Measurements from ENCODE around the gene GGT6.

The GGT6 gene

GRCh38 chr17:4536742-4537411, 23.5 kb downstream of the GGT6 start:
- DNase-seq, result no peak

GRCh38 chr17:4536259-4536741, 24.1 kb downstream of the GGT6 start:
- no peak for DNase-seq

GRCh38 chr17:4535667-4536258, 24.6 kb downstream of the GGT6 start:
- DNase-seq, result no peak

DNA sequence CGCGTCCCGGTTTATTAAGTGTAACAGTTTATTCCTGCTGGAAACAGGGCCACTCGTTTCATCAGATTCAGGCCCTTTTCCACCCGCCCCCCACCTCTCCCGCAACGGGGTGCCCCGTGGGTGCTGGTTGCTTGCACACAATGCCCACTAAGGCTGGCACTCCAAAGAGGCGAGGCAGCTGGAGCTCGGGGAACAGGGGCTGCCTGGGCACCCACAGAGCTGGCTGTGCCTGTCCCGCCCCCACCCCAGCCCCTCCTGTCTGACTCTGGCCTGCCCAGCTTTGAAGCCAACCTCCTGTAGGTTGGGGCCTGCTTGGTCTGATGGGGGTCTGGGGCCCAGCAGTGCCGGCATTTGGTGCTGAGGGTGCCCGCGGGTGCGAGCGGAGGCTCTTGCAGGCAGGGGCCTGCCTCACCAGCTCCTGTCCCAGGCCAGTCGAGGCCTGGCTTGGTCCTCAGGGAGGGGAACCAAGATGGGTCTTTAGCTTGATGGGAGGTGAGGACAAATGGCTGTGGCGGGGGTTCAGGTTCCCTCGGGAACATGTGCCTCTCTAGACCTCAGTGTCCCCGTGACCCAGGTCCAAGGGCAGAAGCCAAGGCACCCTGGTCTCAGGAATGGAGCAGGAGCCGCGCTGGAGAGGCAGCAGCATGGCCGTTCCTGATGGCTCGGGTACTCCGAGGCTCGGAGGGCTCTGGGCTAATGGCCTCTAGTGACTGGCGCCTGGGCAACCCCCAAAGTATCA, 25.3 kb downstream of the GGT6 start:
- DNase-seq, result no peak

DNA sequence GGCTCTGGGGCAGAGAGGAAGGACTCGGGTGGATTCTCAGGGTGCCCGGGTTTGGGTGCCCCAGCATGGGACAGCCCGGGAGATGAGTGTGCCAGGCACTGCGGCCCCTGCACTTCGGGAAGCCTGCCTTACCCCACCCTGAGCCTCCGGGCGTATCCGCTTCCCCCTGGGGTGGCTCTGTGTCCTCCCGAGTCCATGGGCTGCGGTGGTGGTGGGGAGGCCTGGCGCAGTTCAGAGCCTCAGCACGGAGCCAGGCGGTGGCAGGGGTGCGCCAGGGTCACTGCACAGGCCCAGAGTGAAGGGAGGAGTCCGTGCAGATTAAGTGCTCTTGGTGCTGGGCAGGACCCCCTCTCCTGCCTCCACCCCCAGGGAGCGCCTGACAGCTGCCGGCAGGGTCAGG, 25.9 kb downstream of the GGT6 start:
- DNase-seq, result no peak

DNA sequence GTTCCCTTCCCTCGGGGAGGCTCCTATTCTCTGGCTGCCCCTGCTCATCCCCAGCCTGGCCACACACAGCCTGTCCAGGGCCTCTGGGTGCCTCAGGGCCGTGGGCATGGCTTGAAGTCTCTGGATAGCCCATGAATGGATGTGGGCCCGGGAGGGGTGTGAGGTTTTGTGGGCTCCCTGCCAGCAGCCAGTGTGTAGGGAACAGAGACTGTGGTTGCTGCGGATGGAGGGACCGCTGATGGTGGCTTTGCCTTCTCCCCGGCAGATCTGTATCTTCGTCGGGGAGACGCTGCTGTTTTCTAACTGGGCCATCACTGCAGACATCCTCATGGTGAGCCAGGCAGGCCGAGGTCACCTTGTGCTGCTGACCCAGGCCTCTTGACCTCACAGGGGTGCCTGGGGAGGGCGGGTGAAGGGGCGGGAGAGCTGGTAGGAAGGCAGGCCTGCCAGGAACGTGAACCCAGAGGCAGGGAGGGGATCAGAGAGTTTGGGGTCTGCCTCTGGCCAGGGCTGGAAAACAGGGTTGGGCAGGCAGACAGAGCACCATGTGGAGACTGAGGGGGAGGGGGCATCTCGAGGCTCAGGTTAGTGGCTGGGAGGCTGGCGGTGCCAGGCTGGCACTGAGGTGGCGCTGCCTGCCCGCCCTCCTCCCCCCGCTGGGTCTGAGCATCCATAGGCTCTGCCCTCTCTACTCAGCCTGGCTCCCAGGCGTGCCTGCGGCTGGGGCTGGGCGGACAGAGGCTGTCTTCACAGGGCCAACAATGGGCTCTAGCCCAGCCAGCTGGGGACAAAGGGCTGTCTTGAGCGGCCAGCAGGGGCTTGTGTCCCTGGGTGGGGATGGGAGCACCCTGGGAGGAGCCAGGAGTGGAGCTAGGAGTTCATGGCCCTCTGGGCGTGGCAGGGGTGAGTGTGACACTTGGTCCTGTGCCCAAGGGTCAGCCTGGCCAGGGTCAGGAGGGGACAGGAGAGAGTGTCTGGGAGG, 26.6 kb downstream of the GGT6 start:
- no peak for DNase-seq

- DNase-seq, result no peak
These were observed 27.4 kb downstream of the GGT6 start for GRCh38 chr17:4532860-4533522.

GRCh38 chr17:4531988-4532736, 28.2 kb downstream of the GGT6 start:
- no peak for DNase-seq

DNA sequence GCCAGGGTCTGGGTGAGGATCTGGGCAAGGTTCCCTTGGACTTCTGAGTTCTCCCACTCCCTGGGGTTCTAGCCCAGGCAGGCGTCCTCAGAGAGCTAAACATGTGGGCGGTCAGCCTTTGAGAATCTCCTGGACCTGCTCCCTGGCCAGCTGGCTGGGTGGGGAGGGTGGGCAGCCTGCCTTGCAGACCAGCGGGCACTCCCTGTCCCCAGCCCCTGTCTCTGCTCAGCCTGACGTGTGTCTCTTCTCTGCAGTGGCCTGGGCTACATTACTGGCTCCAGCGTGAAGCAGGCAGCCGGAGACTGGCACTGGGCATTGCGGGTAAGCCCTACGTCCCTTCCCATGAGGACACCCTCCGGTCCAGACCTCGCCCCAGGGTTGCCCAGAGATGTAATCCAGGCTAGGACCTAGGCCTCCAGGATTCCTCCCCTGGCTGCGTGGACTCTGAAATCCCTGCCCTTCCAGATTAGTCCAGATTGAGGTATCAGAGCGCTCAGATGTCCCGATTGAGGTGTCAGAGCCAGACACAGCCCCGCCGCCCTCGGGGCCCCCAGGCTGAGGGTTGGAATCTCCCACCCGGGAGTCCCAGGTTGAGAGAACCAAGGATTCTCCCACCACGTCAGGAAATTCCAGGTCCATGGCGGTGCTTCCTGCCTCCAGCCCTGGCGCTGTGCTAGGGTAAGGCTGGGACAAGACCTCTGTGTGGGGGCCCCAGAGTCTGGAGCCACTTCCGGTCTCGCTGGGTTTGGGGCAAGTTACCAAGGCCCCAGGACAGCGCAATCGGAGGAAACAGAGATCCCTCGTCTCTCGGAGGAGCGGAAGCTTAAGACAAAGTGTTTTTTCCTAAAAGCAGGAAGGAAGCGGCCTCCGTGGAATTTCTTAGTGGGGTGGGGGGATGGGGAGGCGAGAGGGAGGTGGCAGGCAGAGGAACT, 29.3 kb downstream of the GGT6 start:
- DNase-seq, result no peak

DNA sequence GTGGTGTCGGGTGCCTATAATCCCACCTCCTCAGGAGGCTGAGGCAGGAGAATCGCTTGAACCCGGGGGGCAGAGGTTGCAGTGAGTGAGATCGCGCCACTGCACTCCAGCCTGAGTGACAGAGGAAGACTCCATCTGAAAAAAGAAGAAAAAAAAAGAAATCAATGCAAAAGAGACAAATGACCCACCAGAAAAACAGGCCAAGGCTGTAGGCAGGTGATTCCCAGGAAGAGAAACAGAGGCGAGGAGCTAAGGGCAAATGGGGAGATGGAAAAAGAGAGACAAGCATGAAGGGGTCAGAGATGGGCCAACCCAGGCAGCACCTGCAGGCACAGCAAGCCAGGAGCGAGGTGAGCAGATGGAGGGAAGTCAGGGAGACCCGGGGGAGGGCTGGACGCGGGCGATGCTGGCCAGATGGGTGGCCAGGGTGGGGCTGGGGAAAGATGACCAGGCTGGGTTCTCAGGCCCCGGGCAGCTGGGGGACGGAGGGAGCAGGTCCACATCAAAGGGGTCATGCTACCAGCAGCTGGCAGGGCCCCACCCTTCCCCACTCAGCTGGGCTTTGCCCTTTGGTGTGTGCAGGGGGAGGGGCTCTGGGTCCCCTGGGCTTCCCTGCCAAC, 30.7 kb downstream of the GGT6 start:
- DNase-seq, result no peak

DNA sequence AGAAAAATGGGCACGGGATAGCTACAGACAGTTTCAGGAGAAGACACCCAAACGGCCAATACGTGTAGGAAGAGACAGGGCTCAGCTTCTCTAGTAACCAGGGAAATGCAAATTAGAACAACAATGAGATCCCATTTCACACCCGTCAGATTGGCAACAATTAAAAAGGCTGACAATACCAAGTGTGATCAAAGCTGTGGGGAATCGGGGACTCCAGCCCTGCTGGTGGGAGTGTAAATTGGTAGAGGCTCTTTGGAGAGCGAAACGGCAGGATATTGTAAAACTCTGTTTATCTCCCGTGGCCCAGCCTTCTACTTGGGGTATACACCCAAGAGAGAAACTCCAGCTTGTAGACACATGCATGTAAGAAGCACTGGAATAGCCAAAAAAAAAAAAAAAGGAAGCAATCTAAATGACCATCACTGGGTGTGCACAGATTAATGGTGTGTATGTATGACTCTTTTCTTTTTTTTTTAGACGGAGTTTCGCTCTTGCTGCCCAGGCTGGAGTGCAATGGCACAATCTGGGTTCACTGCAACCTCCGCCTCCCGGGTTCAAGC, 32.7 kb downstream of the GGT6 start:
- no peak for DNase-seq

- no peak for DNase-seq
These were observed 33.2 kb downstream of the GGT6 start for GRCh38 chr17:4527134-4527533.

GRCh38 chr17:4525691-4526397, 34.5 kb downstream of the GGT6 start:
- DNase-seq, result no peak

GRCh38 chr17:4523946-4524345, 36.4 kb downstream of the GGT6 start:
- DNase-seq, result no peak

DNA sequence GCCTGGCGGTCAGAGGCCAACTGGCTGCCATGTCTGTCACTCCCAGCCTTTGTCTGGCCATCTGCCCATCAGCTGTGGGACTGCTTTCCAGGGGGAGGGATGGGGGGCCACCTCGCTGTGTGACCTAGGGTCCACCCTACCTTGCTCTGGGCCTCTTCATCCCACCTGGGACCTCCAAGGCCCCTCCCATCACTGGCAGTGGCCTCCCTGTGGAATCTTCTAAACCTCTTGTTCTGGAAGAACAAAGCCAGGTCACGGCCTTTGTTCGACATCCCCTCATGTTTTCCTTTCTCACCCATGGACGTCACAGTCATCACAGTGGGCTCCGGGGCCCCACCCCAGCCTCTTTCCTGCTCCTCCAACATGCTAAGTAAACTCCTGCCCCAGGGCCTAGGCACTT, 37.7 kb downstream of the GGT6 start:
- DNase-seq, result no peak

DNA sequence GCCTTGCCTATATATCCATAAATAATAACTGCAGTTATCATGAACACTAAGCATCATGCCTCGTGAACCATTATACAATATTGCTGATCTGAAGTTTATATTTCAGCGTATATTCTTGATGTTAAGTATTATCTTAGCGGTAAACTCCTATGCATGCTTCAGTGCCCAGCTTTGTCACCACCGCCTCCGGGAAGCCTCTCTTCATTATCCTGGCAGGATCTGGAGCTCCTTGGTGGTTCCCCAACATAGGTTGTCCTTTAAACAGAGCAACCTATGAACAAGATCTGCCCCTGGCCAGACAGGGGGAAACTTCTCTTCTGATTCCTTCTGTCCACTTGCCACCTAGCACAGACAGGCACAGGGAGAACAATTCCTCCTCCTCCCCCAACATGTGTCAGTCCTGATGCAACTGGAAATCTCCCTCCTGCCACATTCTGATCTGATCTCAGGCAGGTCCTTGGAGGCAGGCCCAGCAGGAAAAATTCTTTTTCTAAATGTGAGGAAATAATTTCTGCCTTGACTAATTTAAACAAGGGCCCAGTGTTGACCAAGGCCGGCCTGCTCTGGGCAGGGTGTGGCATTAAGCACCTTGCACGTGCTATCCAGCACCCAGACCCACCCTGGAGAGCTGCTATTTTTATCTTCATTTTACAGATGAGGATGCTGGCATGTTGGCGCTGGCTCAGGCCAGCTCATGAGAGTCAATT, 39.3 kb downstream of the GGT6 start:
- no peak for DNase-seq

DNA sequence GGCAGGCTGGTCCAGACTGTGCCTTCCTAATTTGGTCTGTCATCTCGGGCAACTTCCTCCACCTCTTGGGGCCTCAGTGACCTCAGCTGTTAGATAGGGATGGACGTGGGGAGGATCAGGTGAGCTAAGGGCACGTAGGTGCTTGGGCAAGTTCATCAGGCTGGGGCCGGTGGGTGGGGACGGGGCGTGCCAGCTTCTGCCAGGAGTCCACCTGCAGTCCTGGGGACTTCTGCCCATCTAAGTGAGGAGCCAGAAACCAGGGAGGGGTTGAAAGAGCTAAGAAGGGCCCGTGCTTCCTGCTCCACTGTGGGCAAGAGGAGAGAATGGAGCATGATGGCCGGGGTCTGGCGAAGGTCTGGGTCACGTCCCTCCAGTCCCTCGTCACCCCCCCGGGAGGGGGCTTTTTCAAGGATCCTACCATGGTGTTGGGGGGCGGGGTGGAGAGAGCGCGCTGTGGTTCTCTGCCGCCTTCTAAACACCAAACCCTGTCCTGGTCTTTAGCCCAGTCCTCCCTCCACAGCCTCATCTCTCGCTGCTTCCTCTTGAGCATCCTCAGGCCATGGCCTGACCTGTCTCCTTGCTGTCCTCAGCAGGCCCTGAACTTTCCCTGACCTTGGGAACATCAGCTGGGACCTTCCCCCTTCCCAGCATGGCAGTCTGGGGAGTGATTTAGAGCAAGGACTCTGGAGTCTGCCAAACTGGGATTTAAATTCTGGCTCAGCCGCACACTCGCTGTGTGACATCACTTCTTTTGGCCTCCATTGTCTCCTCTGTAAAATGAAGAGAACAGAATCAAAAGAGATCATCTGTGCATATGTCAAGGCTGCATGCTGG, 40.1 kb downstream of the GGT6 start:
- DNase-seq, result no peak

All from NCI-H524 treated with DMSO at 0.1 percent for 48 hours (cell line).